A549 (cell line): ENCODE results near the gene SLC6A6.

Experiments used
- CHD4 ChIP-seq: fragments of 200-600 bp; sonication (generic); IDR thresholded peaks from 2 replicates; pipeline ENCODE4 v1.6.1; 2016; ENCODE audit warnings: antibody characterized with exemption, mild to moderate bottlenecking, borderline replicate concordance
- CTCF ChIP-seq: fragments of >200 bp; sonication (Bioruptor Twin); formaldehyde crosslinking; IDR thresholded peaks from 3 replicates; pipeline ENCODE4 v1.5.1; 2016
- EP300 ChIP-seq, 2 experiments: fragments of >200 bp; sonication (Bioruptor Twin); formaldehyde crosslinking; IDR thresholded peaks; 2 replicates in 1 of 2; 3 replicates in 1 of 2; pipeline ENCODE4 v1.6.1; 2016 to 2017
- GATA3 ChIP-seq: IDR thresholded peaks from 2 replicates; pipeline ENCODE4 v1.6.1; 2012; ENCODE audit warnings: borderline replicate concordance
- HMGXB4 ChIP-seq: fragments of 250-450 bp; sonication (Bioruptor Pico); IDR thresholded peaks from 2 replicates; pipeline ENCODE4 v1.5.0; 2021; ENCODE audit warnings: mild to moderate bottlenecking, moderate library complexity, borderline replicate concordance
- MAZ ChIP-seq: fragments of 150-350 bp; IDR thresholded peaks from 2 replicates; pipeline ENCODE4 v1.6.1; 2014; ENCODE audit warnings: antibody characterized with exemption, low read depth, low read length, borderline replicate concordance
- NR3C1 ChIP-seq: fragments of >200 bp; sonication (Bioruptor Twin); formaldehyde crosslinking; IDR thresholded peaks from 3 replicates; pipeline ENCODE4 v1.6.1; 2017
- POLR2A ChIP-seq: IDR thresholded peaks from 2 replicates; pipeline ENCODE4 v1.6.1; 2012; ENCODE audit warnings: mild to moderate bottlenecking, low read length
- RAD21 ChIP-seq, 2 experiments: fragments of >200 bp in 1 of 2; sonication (Bioruptor Twin) in 1 of 2; formaldehyde crosslinking in 1 of 2; IDR thresholded peaks in 1 of 2; conservative IDR thresholded peaks in 1 of 2; 2 replicates in 1 of 2; 3 replicates in 1 of 2; pipeline ENCODE4 v1.6.1; 2012 to 2018; ENCODE audit warnings: inconsistent platforms in 1 of 2
- SMC3 ChIP-seq: fragments of >200 bp; sonication (Bioruptor Twin); formaldehyde crosslinking; IDR thresholded peaks from 3 replicates; pipeline ENCODE4 v1.6.1; 2018; ENCODE audit warnings: inconsistent platforms
- USF2 ChIP-seq: fragments of 450-650 bp; IDR thresholded peaks from 2 replicates; pipeline ENCODE4 v1.6.1; 2014; ENCODE audit warnings: antibody characterized with exemption
- ZNF302 ChIP-seq: fragments of 250-450 bp; sonication (Bioruptor Pico); IDR thresholded peaks from 2 replicates; pipeline ENCODE4 v1.9.0; 2021; ENCODE audit warnings: inconsistent platforms, mild to moderate bottlenecking, moderate library complexity
- ZSCAN20 ChIP-seq: fragments of 250-450 bp; sonication (Bioruptor Pico); IDR thresholded peaks from 2 replicates; pipeline ENCODE4 v1.8.0; 2022; ENCODE audit warnings: mild to moderate bottlenecking, moderate library complexity

- TF ChIP-seq RAD21 (conservative IDR thresholded peaks at IDR 0.05 in 1 of 2, IDR thresholded peaks at IDR 0.05 in 1 of 2) (no peak), ZSCAN20 (no peak), POLR2A (no peak), GATA3 (no peak), CTCF (no peak), CHD4 (no peak), EP300 (IDR thresholded peaks at IDR 0.05) (no peak), USF2 (no peak), SMC3 (no peak), NR3C1 (no peak), MAZ (no peak), HMGXB4 (no peak), ZNF302 (CRISPR knock-in tag) (no peak)
These were observed 111.3 kb downstream of the SLC6A6 start for GRCh38 chr3:14513566-14514322.
